ENCODE results near the gene ABTB2.

Gene ABTB2

DNA sequence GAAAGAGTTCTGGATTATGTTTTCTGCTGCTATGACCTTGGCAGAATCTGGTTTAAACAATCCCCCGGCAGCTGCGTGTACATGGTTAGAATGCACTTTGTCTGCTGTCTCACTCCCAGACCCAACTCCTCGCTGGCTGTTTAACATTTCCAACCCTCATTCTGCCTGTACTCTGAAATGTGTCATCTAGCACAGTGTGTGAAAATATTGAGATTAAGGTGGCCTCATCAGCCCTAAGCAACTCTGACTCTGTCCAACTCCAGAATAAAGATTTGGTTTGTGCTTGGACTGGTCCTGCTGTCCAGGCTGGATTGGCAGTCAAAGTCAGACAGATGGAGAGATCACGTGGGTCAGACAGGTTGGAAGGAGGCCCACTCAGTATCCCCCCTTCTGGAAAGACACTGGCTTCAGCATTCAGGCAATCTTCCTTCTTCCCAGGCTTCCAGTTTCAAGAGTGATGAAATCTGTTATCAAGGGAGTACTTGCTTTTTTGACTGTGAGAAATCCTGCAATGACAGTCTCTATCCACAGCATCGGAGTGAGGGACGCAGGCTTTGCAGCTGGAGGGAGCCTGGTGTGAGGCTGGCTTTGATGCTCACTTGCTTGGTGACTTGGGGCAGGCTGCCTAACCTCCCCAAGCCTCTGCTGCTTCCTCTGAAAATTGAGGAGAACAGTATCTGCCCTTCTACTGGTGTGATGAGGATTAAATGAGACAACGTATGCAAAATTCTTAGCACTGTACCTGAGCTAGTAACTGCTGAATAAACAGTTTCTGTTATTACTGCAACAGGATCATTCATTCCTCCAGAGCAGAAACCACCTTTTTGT is 29.8 kb downstream of the ABTB2 start:
- no peaks in the 10 kb centered on the region for H3K9me3 ChIP-seq (ENCODE audit: severe bottlenecking)
- DNase-seq: peak; percentile 40
- TF ChIP-seq, protein P1, sequence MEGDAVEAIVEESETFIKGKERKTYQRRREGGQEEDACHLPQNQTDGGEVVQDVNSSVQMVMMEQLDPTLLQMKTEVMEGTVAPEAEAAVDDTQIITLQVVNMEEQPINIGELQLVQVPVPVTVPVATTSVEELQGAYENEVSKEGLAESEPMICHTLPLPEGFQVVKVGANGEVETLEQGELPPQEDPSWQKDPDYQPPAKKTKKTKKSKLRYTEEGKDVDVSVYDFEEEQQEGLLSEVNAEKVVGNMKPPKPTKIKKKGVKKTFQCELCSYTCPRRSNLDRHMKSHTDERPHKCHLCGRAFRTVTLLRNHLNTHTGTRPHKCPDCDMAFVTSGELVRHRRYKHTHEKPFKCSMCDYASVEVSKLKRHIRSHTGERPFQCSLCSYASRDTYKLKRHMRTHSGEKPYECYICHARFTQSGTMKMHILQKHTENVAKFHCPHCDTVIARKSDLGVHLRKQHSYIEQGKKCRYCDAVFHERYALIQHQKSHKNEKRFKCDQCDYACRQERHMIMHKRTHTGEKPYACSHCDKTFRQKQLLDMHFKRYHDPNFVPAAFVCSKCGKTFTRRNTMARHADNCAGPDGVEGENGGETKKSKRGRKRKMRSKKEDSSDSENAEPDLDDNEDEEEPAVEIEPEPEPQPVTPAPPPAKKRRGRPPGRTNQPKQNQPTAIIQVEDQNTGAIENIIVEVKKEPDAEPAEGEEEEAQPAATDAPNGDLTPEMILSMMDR (IDR thresholded peaks at IDR 0.05; ENCODE audit: low read depth, low read length): no peak
- no peak overlapping the region for H3K4me3 ChIP-seq (ENCODE audit: low read depth, low read length)
- no peaks in the 10 kb centered on the region for H3K27me3 ChIP-seq (ENCODE audit: insufficient read depth, low read depth, severe bottlenecking)
- H3K36me3 ChIP-seq: no peaks in the 10 kb centered on the region
- H3K27ac ChIP-seq: peak overlapping the region; percentile 20

DNA sequence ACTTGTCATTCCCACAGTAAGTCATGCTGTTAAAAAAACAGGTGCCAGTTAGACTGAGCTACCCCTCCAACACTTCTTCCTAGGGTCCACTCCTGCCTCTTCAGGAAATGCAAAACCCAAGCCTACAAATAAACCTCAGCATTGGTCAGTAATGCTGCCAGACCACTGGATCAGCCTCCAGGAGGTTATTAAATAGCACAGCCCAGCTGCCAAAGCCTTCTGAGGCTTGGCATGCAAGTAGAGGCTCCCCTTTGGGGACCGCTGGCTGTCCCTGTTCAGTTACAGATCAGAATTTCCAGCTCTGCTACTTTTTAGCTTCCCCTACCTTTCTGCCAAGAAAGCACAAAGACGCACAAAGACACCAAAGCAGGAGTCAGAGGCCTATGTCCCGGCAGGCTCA is 33.3 kb downstream of the ABTB2 start:
- H3K4me3 ChIP-seq (ENCODE audit: low read depth, low read length): no peak overlapping the region

DNA sequence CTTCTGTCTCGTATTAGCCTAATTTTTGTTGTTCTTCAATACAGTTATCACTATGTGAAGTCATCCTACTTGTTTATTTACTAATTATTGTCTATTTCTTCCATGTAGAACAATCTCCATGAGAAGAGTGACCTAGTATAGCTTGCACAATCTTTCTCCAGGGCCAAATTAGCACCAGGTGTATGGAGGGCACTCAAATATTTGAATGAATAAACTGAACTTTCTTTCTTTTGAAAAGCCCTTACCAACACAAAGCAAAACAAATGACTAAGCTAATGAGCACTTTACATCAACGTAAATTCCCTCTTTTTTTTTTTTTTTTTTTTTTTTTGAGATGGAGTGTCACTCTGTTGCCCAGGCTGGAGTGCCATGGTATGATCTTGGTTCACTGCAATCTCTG is 34.2 kb downstream of the ABTB2 start:
- no peak for DNase-seq
- TF ChIP-seq, protein P1 (IDR thresholded peaks at IDR 0.05; ENCODE audit: low read depth, low read length): no peak
- Histone ChIP-seq H3K36me3 (no peaks in the 10 kb centered on the region), H3K9me3 (ENCODE audit: severe bottlenecking) (no peaks in the 10 kb centered on the region), H3K4me3 (ENCODE audit: low read depth, low read length) (no peak overlapping the region), H3K27ac (no peak overlapping the region), H3K27me3 (ENCODE audit: insufficient read depth, low read depth, severe bottlenecking) (no peaks in the 10 kb centered on the region)

More for the DNA sequence above, 33.3 kb downstream of the ABTB2 start:
- no peaks in the 10 kb centered on the region for H3K9me3 ChIP-seq (ENCODE audit: severe bottlenecking)
- H3K27me3 ChIP-seq (ENCODE audit: insufficient read depth, low read depth, severe bottlenecking): no peaks in the 10 kb centered on the region
- TF ChIP-seq, protein P1 (IDR thresholded peaks at IDR 0.05; ENCODE audit: low read depth, low read length): no peak
- H3K36me3 ChIP-seq: no peaks in the 10 kb centered on the region
- DNase-seq: no peak
- H3K27ac ChIP-seq: no peak overlapping the region

DNA sequence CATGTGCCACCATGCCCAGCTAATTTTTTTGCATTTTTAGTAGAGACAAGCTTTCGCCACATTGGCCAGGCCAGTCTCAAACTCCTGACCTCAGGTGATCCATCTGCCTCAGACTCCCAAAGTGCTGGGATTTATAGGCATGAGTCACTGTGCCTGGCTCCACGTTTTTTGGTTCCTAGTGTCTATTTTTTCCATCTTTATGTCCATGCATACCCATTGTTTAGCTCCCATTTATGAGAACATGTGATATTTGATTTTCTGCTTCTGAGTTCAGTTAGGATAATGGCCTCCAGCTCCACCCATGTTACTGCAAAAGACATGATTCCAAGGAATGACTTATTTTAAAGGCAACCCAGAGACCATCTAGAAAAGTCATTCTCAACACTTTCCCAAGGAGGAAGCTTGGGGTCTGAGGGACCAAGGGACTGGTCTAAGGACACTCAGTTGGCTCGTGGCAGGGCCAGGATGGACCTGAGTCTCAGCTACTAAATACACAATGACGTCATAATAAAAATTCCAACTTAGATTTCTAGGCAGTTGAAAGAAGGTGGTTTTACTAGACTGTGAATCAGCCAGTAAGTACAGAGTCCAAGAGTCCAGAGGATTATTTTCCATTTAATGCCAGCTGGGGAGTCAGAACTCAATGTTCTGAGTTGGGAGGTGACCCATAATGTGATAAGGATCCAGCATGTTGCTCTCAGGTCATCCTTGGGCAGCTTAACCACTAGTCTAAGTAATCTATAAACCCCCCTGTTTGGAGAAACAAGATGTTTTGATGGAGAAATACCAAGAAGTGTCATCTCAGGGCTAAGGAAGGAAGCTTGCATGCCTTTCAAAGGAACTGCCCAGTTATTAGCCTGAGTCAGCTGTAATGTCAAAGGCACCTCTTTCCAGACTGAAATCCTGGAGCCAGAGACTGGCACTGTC is 39.4 kb downstream of the ABTB2 start:
- H3K27ac ChIP-seq: no peak overlapping the region
- TF ChIP-seq, protein P1 (IDR thresholded peaks at IDR 0.05; ENCODE audit: low read depth, low read length): no peak
- no peak for DNase-seq

DNA sequence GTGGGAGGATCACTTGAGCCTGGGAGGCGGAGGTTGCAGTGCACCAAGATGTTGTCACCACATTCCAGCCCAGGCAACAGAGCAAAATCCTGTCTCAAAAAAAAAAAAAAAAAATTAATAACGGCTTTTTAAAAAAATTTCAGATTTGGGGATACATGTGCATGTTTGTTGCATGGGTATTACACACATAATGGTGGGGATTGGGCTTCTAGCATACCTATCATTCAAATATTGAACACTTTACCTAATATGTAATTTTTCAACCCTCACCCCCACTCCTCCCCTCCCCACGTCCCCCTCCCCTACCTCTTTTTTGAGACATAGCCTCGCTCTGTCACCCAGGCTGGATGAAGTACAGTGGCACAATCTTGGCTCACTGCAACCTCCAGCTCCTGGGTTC is 40.1 kb downstream of the ABTB2 start:
- Histone ChIP-seq H3K27me3 (ENCODE audit: insufficient read depth, low read depth, severe bottlenecking) (no peaks in the 10 kb centered on the region), H3K4me3 (ENCODE audit: low read depth, low read length) (no peak overlapping the region), H3K27ac (no peak overlapping the region), H3K9me3 (ENCODE audit: severe bottlenecking) (no peaks in the 10 kb centered on the region), H3K36me3 (peaks cover 8% of the 10 kb centered on the region)
- no peak for DNase-seq
- TF ChIP-seq, protein P1 (IDR thresholded peaks at IDR 0.05; ENCODE audit: low read depth, low read length): no peak

More for the DNA sequence above, 39.4 kb downstream of the ABTB2 start:
- H3K9me3 ChIP-seq (ENCODE audit: severe bottlenecking): no peaks in the 10 kb centered on the region
- no peaks in the 10 kb centered on the region for H3K27me3 ChIP-seq (ENCODE audit: insufficient read depth, low read depth, severe bottlenecking)
- H3K4me3 ChIP-seq (ENCODE audit: low read depth, low read length): no peak overlapping the region
- H3K36me3 ChIP-seq: peaks cover 7% of the 10 kb centered on the region

All from WERI-Rb-1 (cell line).